HG02588 (cell line): Measurements from ENCODE around the gene CDH1.
"Not testable (repeated sequence)": the region's sequence is repeated elsewhere in the genome, so short reads cannot be mapped to it uniquely, and the experiment has no call there.

Experiments used
- ATAC-seq: cut with Tn5 transposase; IDR thresholded peaks from one replicate; pipeline ENCODE4 v1.9.1; 2021; ENCODE audit warnings: mild to moderate bottlenecking, moderate library complexity; ENCODE audit not compliant: unreplicated experiment

The CDH1 gene

DNA sequence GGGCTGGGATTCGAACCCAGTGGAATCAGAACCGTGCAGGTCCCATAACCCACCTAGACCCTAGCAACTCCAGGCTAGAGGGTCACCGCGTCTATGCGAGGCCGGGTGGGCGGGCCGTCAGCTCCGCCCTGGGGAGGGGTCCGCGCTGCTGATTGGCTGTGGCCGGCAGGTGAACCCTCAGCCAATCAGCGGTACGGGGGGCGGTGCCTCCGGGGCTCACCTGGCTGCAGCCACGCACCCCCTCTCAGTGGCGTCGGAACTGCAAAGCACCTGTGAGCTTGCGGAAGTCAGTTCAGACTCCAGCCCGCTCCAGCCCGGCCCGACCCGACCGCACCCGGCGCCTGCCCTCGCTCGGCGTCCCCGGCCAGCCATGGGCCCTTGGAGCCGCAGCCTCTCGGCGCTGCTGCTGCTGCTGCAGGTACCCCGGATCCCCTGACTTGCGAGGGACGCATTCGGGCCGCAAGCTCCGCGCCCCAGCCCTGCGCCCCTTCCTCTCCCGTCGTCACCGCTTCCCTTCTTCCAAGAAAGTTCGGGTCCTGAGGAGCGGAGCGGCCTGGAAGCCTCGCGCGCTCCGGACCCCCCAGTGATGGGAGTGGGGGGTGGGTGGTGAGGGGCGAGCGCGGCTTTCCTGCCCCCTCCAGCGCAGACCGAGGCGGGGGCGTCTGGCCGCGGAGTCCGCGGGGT, at the start of gene CDH1:
Gene CDH1 (plus strand): TSS at position 247 of the 684 bp plus-strand sequence. CDS start 124 bp downstream, at position 371.
- ATAC-seq, result no peak

GRCh38 chr16:68689921-68690320, 47.2 kb upstream of the CDH1 start:
- no peak for ATAC-seq

DNA sequence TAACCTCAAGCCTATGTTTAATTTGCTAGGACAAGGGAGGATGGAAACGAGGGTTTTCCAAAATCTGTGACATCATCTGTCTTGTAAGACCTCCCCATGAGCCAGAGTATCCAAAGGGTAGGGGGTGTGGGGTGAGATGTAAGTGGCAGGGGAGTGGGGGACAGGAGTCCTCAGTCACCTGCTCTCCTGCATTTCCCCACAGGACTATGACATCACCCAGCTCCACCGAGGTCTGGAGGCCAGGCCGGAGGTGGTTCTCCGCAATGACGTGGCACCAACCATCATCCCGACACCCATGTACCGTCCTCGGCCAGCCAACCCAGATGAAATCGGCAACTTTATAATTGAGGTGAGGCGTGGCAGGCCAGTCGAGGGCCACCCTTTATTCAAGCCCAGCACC, 41.5 kb upstream of the CDH1 start:
- ATAC-seq, result no peak

- no peak for ATAC-seq
Observed at GRCh38 chr16:68696514-68696913, 40.6 kb upstream of the CDH1 start.

DNA sequence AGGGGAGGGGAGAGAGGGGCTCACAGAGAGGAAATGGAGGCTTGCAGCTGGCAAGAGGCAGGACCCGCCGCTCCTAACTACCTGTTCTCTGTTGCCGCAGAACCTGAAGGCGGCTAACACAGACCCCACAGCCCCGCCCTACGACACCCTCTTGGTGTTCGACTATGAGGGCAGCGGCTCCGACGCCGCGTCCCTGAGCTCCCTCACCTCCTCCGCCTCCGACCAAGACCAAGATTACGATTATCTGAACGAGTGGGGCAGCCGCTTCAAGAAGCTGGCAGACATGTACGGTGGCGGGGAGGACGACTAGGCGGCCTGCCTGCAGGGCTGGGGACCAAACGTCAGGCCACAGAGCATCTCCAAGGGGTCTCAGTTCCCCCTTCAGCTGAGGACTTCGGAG, 39.0 kb upstream of the CDH1 start:
- no peak for ATAC-seq

GRCh38 chr16:68700120-68700519, 37.0 kb upstream of the CDH1 start:
- ATAC-seq, result no peak

- no peak for ATAC-seq
Observed at GRCh38 chr16:68700831-68701230, 36.3 kb upstream of the CDH1 start.

GRCh38 chr16:68704232-68704867, 32.7 kb upstream of the CDH1 start:
- ATAC-seq, result no peak

DNA sequence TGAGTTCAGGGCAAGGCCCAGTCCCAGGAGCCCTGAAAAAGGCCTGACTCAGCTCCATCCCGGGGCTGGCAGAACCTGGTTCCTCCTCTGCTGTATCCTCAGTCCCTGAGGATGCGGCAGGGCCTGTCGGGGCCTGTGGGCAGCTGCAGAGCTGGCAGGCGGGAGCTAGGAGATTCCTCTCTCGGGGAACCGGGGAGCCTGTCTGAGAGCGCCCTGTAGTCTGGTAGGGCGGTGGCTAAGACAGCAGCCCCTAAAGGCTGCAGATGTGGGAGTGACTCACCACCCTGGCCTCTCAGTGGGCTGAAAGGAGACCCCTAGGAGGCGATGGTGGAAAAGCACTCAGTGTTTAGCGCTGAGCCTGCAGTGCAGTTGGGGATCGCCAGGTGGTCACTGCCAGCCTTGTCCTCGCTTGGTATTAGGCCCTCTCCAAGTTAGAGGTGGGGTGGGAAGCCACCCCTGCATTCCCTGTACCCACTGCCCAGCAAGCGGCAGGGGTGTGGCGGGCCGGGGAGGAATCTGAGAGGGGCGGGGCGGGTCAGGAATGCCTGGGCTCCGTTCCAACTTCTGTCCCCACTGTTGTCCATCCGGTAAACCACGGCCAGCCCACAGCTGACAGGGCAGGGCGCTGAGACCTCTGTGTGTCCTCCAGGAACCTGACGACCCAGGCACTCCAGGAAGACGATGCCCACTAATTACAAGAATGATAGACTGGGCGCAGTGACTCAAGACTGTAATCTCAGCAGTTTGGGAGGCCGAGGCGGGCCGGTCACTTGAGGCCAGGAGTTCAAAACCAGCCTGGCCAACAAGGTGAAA, 29.5 kb upstream of the CDH1 start:
- no peak for ATAC-seq

- no peak for ATAC-seq
Observed at GRCh38 chr16:68710211-68710610, 26.9 kb upstream of the CDH1 start.

- no peak for ATAC-seq
Observed at GRCh38 chr16:68711421-68712139, 25.5 kb upstream of the CDH1 start.

- ATAC-seq, result no peak
Observed at GRCh38 chr16:68713361-68713760, 23.7 kb upstream of the CDH1 start.

DNA sequence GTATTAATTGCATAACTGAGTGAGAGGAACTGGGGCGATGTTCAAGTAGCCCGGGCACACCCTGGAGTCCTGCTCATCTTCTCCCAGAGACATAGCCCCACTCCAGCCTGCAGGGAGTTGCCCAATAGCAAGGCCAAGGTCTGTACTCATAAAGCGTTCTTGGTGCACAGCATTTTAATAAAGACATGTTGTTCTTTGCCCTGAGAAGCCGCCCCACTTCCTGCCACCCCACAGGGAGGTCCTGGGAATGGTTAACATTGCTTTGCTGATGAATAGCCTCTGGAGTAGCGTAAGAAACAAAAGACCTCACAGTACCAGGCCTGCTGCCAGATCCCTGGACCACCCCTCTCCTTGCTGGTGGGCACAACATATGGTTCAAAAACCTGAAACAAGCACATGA, 21.6 kb upstream of the CDH1 start:
- ATAC-seq, result no peak

GRCh38 chr16:68716516-68716915, 20.6 kb upstream of the CDH1 start:
- not testable (repeated sequence) for ATAC-seq

DNA sequence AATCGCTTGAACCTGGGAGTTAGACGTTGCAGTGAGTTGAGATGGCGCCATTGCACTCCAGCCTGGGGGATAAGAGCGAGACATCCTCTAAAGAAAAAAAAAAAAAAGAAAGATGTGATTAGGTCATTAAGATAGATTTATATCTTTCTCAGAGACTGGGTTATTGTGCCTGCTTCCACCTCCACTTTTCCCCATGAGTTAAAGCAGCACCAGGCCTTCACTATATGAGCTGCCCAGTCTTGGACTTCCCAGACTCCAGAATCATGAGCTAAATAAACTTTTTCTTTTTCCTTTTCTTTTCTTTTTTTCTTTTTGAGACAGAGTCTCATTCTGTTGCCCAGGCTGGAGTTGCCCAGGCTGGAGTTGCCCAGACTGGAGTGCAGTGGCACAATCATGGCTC, 19.4 kb upstream of the CDH1 start:
- ATAC-seq, result no peak

- no peak for ATAC-seq
Observed at GRCh38 chr16:68718590-68718989, 18.5 kb upstream of the CDH1 start.

DNA sequence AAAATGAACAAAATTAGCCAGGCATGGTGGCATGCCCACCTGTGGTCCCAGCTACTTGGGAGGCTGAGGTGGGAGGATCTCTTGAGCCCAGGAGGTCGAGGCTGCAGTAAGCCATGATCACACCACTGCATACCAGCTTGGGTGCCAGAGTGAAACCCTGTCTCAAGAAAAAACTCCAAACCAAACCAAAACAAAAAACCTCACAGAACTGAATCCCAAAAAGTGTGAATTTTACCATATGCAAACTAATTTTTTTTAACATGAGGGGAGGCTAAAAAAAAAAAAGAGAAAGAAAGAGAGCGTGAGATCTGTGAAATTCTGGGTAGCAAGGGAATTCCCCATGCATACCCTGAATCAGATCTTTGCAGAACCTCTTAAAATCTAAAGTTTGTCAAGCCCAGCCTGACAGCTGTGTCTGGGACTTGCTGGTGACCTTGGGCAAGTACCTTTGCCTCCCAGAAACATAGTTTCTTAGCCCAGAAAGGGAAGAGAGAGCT, 17.1 kb upstream of the CDH1 start:
- peak; percentile 82 for ATAC-seq

DNA sequence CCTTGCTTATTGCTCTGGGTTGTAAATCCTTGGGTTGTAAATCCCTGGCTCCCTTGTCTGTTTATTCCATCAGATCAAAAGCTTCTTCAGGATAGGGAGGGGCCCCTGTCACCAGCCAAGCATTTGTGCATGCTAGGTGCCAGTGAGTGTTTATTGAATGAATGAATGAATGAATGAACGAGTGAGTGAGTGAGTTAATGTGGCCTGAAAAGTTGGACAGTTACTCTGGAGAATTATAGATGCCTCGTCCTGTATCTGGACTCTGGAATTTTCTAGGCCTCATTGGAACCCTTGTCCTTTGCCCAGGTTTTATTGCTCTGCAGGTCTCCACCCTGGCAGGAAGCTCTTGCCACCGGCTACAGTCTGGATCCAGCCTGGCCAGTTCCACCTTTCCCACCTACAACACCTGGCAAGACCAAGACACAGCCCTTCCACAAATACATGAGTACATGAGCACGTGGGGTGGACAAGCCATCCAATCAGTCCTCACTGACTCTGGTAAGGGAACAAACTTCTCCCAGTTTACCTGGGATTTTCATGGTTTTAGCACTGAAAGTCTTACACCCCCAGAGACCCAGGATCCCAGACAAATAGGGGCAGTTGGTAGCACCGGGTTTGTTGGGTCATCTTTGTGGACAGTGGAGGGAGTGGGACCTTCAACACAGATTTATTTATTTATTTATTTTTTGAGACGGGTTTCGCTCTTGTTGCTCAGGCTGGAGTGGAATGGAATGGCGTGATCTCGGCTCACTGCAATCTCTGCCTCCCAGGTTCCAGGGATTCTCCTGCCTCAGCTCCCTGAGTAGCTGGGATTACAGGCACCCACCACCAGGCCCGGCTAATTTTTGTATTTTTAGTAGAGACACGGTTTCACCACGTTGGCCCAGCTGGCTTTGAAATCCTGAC, 14.7 kb upstream of the CDH1 start:
- ATAC-seq, result no peak

DNA sequence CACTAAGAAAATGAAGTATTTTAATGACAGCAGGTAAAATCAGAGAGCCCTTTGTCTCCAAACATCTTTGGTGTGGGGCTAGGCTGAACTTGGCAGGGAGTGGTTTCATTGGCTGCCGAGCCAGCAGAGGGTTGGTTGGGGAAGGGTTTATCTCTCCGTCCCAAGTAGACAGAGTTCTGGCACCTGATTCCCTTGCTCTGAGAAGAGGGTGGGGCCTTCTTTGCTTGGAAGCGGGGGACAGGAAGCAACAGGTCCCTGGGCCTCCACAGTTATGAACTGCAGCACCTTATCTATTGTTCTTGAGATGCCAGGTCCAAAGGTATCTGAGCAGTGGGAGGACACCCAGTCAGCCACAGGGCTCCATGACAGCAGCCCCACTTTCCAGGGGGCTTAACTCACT, 12.3 kb upstream of the CDH1 start:
- no peak for ATAC-seq

GRCh38 chr16:68728523-68728922, 8.6 kb upstream of the CDH1 start:
- no peak for ATAC-seq
